MM.1S (cell line): ENCODE data around the gene PPM1H.

Experiments
- EZH2 ChIP-seq: fragments of 300-600 bp; sonication (generic); optimal IDR thresholded peaks from 2 replicates; pipeline ENCODE3; 2017; ENCODE audit warnings: low read depth, mild to moderate bottlenecking, antibody characterized with exemption, low read length, mixed read lengths
- EZH2phosphoT487 ChIP-seq: fragments of 300-600 bp; sonication (generic); IDR thresholded peaks from 2 replicates; pipeline ENCODE4 v1.6.1; 2018; ENCODE audit warnings: antibody characterized with exemption, low read length
- TF ChIP-seq, protein P1 (sequence below): fragments of 300-600 bp; sonication (generic); IDR thresholded peaks from 2 replicates; pipeline ENCODE4 v1.5.1; 2016; ENCODE audit warnings: antibody characterized with exemption, low read length, mixed read lengths

DNA sequence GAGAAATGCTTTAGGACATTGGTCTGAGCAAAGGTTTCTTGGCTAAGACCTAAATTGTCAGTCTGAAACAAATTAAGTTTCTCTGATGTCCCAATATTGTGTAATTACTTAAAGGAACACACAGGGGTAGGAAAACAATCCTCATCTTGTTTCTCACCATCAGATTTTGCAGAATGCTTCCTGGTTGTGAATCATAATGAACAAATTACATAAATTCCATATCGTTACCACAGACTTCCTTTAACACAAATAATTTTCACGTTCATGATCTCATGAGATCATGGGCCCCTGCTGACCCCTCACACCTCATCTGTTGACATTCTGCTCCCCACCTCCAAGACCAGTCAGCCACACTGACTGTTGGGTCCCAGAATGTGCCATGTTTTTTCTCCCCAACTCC is 274.2 kb downstream of the PPM1H start:
- TF ChIP-seq EZH2 (no peak), EZH2phosphoT487 (no peak)
- TF ChIP-seq, protein P1, sequence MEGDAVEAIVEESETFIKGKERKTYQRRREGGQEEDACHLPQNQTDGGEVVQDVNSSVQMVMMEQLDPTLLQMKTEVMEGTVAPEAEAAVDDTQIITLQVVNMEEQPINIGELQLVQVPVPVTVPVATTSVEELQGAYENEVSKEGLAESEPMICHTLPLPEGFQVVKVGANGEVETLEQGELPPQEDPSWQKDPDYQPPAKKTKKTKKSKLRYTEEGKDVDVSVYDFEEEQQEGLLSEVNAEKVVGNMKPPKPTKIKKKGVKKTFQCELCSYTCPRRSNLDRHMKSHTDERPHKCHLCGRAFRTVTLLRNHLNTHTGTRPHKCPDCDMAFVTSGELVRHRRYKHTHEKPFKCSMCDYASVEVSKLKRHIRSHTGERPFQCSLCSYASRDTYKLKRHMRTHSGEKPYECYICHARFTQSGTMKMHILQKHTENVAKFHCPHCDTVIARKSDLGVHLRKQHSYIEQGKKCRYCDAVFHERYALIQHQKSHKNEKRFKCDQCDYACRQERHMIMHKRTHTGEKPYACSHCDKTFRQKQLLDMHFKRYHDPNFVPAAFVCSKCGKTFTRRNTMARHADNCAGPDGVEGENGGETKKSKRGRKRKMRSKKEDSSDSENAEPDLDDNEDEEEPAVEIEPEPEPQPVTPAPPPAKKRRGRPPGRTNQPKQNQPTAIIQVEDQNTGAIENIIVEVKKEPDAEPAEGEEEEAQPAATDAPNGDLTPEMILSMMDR: no peak
